Tibial nerve (tissue), 4 donors: ENCODE measurements around the gene AGXT. TPM values are rescaled to one million over a fixed set of nuclear protein-coding genes. Genes with fewer than 3 reads are reported as not detected.

Source experiments
- DNase-seq, 2 donors: peaks; one replicate each; pipeline ENCODE4 v3.0.0-alpha.2; 2019; ENCODE audit warnings: low spot score in 2 of 2
- H3K27ac ChIP-seq, 4 donors: fragments of 200-600 bp; sonication (generic) in 3 of 4; one replicate each; pipeline ENCODE4 v1.5.1; 2017 to 2019; ENCODE audit warnings: mild to moderate bottlenecking in 1 of 4
- H3K27me3 ChIP-seq, 2 donors: fragments of 200-600 bp; sonication (generic) in 1 of 2; one replicate each; pipeline versions ENCODE4 v1.5.1 to v1.6.0; 2017 to 2019
- H3K36me3 ChIP-seq, 3 donors: fragments of 200-600 bp; sonication (generic); one replicate each; pipeline ENCODE4 v1.5.1; 2018 to 2019
- H3K4me1 ChIP-seq, 4 donors: fragments of 200-600 bp; sonication (generic) in 3 of 4; one replicate each; pipeline ENCODE4 v1.5.1; 2017 to 2019
- H3K4me3 ChIP-seq, 4 donors: fragments of 200-600 bp; sonication (generic) in 3 of 4; one replicate each; pipeline ENCODE4 v1.5.1; 2017 to 2019; ENCODE audit warnings: mild to moderate bottlenecking in 1 of 4, moderate library complexity in 1 of 4
- H3K9me3 ChIP-seq, 4 donors: fragments of 200-600 bp; sonication (generic) in 3 of 4; one replicate each; pipeline ENCODE4 v1.5.1; 2017 to 2019
- CTCF ChIP-seq, 5 experiments: fragments of 200-600 bp in 3 of 5; fragments of 450-650 bp in 2 of 5; sonication (generic) in 3 of 5; IDR thresholded peaks; one replicate each; pipeline ENCODE4 v1.5.1; 2016 to 2019; ENCODE audit warnings: antibody characterized with exemption in 5 of 5, mild to moderate bottlenecking in 3 of 5, moderate library complexity in 2 of 5
- EP300 ChIP-seq, 2 donors: sonication (generic); formaldehyde crosslinking; IDR thresholded peaks; one replicate each; pipeline ENCODE4 v1.6.1; 2017; ENCODE audit warnings: antibody characterized with exemption in 2 of 2, mild to moderate bottlenecking in 1 of 2
- POLR2A ChIP-seq, 2 donors: fragments of 450-650 bp; IDR thresholded peaks; one replicate each; pipeline ENCODE4 v1.6.1; 2017; ENCODE audit warnings: antibody characterized with exemption in 2 of 2, mild to moderate bottlenecking in 2 of 2, moderate library complexity in 2 of 2
- WGBS, 2 donors: methylation state at CpG; one replicate each; pipeline ENCODE4 v1.1.5; 2018; 5-methylcytosine and 5-hydroxymethylcytosine counted together
- total RNA-seq, 4 donors: library from RNA; depleted of rRNA; stranded (reverse); fragments of >200 nt; gene quantifications; one replicate each; pipeline ENCODE4 v1.1.0, GENCODE V29; 2016

Gene AGXT
- total RNA-seq, 4 donors from 2014 or later, result 0.30 TPM; not detected in 3

GRCh38 chr2:240881913-240882312, 13.3 kb downstream of the AGXT start:
- H3K4me1 ChIP-seq, result no peaks in the 10 kb centered on the region
- TF ChIP-seq CTCF (IDR thresholded peaks at IDR 0.05) (no peak), EP300 (IDR thresholded peaks at IDR 0.05) (no peak), POLR2A (IDR thresholded peaks at IDR 0.05) (no peak)
- H3K27me3 ChIP-seq, result no peaks in the 10 kb centered on the region
- no peak for DNase-seq
- no peaks in the 10 kb centered on the region for H3K9me3 ChIP-seq
- no peak overlapping the region for H3K27ac ChIP-seq
- 50 to 52% methylated on average over 6 of the region's 6 CpGs for WGBS, 2 donors
- H3K4me3 ChIP-seq, result no peak overlapping the region
- no peaks in the 10 kb centered on the region for H3K36me3 ChIP-seq

DNA sequence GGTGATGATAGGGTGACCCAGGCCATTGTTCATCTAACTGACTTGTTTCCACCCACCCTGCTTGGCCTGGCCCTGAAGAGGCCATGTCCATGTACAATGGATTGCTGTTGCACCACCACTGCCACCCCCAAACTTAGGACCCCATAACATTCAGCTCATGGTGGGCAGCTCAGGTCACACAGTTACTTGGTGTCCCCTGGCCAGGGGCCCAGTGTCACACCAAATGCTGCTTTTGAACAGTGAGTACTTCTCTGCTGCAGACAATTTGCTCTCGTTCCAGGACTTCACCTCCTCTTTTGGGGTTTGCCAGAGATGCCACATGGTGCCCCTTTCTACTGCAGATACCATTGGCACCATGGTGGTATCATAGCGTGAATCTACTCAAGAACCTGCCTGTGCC, 15.6 kb downstream of the AGXT start:
- no peaks in the 10 kb centered on the region for H3K27me3 ChIP-seq
- H3K9me3 ChIP-seq, result no peaks in the 10 kb centered on the region
- no peaks in the 10 kb centered on the region for H3K36me3 ChIP-seq
- no peak overlapping the region for H3K4me3 ChIP-seq
- H3K4me1 ChIP-seq, result no peaks in the 10 kb centered on the region
- DNase-seq, result no peak
- no peak for TF ChIP-seq POLR2A (IDR thresholded peaks at IDR 0.05)
- no peak for TF ChIP-seq CTCF (IDR thresholded peaks at IDR 0.05)
- TF ChIP-seq EP300 (IDR thresholded peaks at IDR 0.05), result no peak
- WGBS, 2 donors, result 75 to 82% methylated on average over 2 of the region's 2 CpGs
- H3K27ac ChIP-seq, result no peak overlapping the region

DNA sequence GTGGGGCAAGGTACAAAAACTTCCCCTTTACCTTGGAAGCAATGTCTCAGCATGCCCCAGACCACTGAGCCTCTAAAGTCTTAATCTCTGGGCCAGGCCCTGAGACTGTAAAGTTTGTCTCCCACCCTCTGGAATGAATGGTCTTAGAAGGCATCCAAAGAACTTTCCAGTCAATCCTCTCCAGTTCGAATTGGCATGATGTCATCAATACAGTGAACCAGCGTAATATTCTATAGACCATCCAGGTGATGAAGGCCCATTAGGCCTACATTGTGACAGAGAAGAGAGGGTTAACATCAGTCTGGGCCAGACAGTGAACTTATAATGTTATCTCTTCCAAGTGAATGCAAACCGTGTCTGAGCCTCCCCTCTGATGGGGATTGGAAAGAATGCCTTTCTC, 16.1 kb downstream of the AGXT start:
- Histone ChIP-seq H3K36me3 (no peaks in the 10 kb centered on the region), H3K27me3 (no peaks in the 10 kb centered on the region), H3K4me1 (no peaks in the 10 kb centered on the region), H3K4me3 (no peak overlapping the region), H3K9me3 (no peaks in the 10 kb centered on the region), H3K27ac (no peak overlapping the region)
- TF ChIP-seq EP300 (IDR thresholded peaks at IDR 0.05), result no peak
- TF ChIP-seq CTCF (IDR thresholded peaks at IDR 0.05), result no peak
- no peak for TF ChIP-seq POLR2A (IDR thresholded peaks at IDR 0.05)
- DNase-seq, result no peak
- WGBS, 2 donors, result 68 to 70% methylated on average over 3 of the region's 3 CpGs

DNA sequence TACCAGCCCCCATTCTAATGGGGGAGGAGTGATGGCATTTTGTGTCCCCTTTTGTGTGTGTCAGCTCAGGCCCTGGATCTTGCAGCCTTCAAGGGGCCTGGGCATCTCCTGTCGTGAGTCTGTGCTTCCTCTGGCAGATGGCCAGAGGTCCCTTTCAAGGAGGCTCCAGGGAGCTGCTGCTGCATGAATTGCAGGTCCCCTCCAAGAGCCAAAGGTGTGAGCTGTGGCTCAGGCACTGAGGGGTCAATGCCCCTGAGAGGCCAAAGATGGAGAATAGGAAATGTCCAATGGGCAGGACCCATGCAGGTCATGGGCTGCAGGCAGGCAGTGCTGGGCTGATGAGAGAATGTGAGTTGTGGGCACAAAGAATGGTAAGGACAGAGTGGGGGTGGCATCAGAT, 16.9 kb downstream of the AGXT start:
- no peaks in the 10 kb centered on the region for H3K27me3 ChIP-seq
- no peak for DNase-seq
- H3K27ac ChIP-seq, result no peak overlapping the region
- no peaks in the 10 kb centered on the region for H3K9me3 ChIP-seq
- no peaks in the 10 kb centered on the region for H3K36me3 ChIP-seq
- WGBS, 2 donors, result 60% methylated on average over 1 of the region's 1 CpG; no CpG with 5 or more reads in 1 of the 2 donors
- no peaks in the 10 kb centered on the region for H3K4me1 ChIP-seq
- no peak for TF ChIP-seq EP300 (IDR thresholded peaks at IDR 0.05)
- no peak for TF ChIP-seq POLR2A (IDR thresholded peaks at IDR 0.05)
- no peak for TF ChIP-seq CTCF (IDR thresholded peaks at IDR 0.05)
- no peak overlapping the region for H3K4me3 ChIP-seq

- no peak for DNase-seq
- Histone ChIP-seq H3K4me3 (no peak overlapping the region), H3K9me3 (no peaks in the 10 kb centered on the region), H3K36me3 (no peaks in the 10 kb centered on the region), H3K4me1 (no peaks in the 10 kb centered on the region), H3K27me3 (no peaks in the 10 kb centered on the region), H3K27ac (no peak overlapping the region)
- WGBS, 2 donors, result 72 to 84% methylated on average over 5 of the region's 5 CpGs
- TF ChIP-seq CTCF (IDR thresholded peaks at IDR 0.05) (no peak), POLR2A (IDR thresholded peaks at IDR 0.05) (no peak), EP300 (IDR thresholded peaks at IDR 0.05) (no peak)
Observed at GRCh38 chr2:240886023-240886565, 17.5 kb downstream of the AGXT start.
